DOHH2 (cell line): ENCODE results near the gene PRKAR1B.

ENCODE experiments used
- EZH2phosphoT487 ChIP-seq: fragments of 200-600 bp; sonication (generic); IDR thresholded peaks from 2 replicates; pipeline ENCODE4 v1.6.1; 2017; ENCODE audit warnings: borderline replicate concordance, mild to moderate bottlenecking, antibody characterized with exemption, low read length, moderate library complexity, mixed read lengths
- TF ChIP-seq, protein P1 (sequence below): fragments of 200-600 bp; sonication (generic); IDR thresholded peaks from one replicate; pipeline ENCODE4 v1.5.1; 2014; ENCODE audit warnings: antibody characterized with exemption, mild to moderate bottlenecking, low read depth, low read length; ENCODE audit not compliant: poor library complexity, severe bottlenecking

DNA sequence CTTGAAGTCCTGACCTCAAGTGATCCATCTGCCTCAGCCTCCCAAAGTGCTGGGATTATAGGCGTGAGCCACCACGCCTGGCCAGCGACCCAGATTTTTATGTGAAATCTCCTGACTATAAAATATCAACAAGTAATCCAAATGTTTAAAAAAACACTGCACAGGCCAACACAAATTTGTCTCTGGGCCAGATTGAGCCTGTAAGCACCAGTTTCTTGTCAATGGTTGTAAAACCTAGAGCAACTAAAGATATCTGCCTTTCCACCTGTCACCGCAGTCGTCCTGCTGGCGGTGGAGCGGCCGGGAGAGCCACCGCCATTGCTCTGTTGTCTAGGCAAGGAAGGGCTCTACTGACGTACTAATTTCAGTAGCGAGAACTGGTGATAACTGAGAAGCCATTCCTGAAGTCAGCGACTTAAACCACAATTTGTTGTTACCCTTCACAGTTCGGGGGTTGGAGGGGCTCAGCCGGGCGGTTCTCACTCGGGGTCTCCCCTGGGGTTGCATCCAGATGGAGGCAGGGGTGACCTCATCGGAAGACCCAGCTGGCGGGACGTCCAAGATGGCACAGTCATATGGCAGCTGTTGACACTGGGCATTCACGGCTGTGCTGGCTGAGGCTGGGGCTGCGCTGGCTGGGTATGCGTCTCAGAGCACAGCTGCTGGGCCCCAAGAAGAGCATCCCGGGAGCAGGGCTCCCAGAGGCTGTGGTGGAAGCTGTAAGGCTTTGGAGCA is 152.3 kb downstream of the PRKAR1B start:
- TF ChIP-seq, protein P1, sequence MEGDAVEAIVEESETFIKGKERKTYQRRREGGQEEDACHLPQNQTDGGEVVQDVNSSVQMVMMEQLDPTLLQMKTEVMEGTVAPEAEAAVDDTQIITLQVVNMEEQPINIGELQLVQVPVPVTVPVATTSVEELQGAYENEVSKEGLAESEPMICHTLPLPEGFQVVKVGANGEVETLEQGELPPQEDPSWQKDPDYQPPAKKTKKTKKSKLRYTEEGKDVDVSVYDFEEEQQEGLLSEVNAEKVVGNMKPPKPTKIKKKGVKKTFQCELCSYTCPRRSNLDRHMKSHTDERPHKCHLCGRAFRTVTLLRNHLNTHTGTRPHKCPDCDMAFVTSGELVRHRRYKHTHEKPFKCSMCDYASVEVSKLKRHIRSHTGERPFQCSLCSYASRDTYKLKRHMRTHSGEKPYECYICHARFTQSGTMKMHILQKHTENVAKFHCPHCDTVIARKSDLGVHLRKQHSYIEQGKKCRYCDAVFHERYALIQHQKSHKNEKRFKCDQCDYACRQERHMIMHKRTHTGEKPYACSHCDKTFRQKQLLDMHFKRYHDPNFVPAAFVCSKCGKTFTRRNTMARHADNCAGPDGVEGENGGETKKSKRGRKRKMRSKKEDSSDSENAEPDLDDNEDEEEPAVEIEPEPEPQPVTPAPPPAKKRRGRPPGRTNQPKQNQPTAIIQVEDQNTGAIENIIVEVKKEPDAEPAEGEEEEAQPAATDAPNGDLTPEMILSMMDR, result no peak
- TF ChIP-seq EZH2phosphoT487, result no peak
